GM12872 (cell line): ENCODE data around the gene RTP1.

Experiments
- TF ChIP-seq, protein P1 (sequence below): IDR thresholded peaks from 3 replicates; pipeline ENCODE4 v1.5.1; 2011; ENCODE audit warnings: low read depth, mild to moderate bottlenecking, low read length, moderate library complexity; ENCODE audit not compliant: insufficient read depth

RTP1 gene, protein sequence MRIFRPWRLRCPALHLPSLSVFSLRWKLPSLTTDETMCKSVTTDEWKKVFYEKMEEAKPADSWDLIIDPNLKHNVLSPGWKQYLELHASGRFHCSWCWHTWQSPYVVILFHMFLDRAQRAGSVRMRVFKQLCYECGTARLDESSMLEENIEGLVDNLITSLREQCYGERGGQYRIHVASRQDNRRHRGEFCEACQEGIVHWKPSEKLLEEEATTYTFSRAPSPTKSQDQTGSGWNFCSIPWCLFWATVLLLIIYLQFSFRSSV

DNA sequence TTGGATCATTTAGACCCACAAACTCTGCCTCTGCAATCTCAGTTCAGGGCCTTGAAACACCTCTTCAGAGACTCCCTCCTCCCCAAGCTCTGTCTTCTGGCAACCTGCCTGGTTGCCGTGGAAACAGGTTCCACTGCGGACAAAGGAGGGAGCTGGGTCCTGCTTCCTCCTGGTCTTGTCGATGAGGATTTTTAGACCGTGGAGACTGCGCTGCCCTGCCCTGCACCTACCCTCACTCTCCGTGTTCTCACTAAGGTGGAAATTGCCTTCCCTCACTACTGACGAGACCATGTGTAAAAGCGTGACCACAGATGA lies at the start of gene RTP1:
Gene RTP1 (plus strand): TSS at position 152 of the 315 bp plus-strand sequence. CDS start 30 bp downstream, at position 182.
- TF ChIP-seq, protein P1, sequence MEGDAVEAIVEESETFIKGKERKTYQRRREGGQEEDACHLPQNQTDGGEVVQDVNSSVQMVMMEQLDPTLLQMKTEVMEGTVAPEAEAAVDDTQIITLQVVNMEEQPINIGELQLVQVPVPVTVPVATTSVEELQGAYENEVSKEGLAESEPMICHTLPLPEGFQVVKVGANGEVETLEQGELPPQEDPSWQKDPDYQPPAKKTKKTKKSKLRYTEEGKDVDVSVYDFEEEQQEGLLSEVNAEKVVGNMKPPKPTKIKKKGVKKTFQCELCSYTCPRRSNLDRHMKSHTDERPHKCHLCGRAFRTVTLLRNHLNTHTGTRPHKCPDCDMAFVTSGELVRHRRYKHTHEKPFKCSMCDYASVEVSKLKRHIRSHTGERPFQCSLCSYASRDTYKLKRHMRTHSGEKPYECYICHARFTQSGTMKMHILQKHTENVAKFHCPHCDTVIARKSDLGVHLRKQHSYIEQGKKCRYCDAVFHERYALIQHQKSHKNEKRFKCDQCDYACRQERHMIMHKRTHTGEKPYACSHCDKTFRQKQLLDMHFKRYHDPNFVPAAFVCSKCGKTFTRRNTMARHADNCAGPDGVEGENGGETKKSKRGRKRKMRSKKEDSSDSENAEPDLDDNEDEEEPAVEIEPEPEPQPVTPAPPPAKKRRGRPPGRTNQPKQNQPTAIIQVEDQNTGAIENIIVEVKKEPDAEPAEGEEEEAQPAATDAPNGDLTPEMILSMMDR, result no peak

DNA sequence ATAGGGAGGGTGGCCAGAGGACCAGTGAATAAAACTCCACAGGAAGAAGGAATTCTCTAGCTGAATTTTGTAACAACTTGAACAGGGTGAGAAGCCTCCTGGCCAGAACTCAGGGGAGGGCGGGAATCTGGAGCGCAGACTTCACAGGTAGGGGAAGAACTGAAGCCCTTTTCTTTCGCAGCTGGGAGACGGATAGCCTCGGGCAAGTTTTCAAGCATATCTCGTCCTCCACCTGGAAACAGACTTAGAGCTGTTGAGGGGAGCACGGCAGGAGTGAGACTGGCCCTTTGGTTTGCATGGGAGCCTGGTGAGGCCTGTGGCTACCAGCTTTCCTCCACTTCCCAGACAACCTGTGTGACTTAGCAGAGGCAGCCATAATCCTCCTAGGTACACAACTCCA lies 47.1 kb upstream of the RTP1 start:
- TF ChIP-seq, protein P1, result no peak

DNA sequence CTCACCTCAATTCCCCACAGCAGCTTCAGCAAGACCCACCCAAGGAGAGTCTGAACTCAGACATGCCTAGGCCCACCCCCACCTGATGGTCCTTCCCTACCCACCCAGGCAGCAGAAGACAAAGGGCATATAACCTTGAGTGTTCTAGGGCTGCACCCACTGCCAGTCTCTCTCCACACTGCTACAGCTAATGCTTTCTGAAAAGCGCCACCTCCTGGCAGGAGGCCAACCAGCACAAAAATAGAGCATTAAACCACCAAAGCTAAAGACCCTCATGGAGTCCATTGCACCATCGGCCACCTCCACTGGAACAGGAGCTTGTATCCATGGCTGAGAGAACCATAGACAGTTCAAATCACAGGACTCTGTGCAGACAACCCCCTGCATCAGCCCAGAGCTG lies 46.7 kb upstream of the RTP1 start:
- TF ChIP-seq, protein P1, result peak; percentile 69

DNA sequence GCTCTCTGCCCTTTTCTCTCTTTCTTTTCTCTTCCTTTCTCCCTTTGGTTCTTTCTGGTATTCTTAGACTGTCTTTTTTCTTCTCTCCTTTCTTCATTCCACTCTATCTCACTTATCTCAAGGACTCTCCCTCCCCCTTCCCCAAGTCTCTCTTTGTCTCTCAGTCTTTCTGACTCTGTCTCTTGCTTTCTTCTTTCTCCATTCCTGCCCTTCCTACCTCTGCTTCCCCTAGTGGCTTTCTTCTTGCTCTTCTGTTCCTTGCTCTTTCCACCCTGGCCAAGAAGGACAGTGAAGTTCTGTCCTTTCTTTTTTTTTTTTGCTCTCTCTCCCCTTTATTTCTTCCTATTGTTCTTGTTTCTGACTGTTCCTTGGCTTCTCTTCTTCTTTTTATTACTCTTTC lies 35.7 kb upstream of the RTP1 start:
- TF ChIP-seq, protein P1, result no peak

DNA sequence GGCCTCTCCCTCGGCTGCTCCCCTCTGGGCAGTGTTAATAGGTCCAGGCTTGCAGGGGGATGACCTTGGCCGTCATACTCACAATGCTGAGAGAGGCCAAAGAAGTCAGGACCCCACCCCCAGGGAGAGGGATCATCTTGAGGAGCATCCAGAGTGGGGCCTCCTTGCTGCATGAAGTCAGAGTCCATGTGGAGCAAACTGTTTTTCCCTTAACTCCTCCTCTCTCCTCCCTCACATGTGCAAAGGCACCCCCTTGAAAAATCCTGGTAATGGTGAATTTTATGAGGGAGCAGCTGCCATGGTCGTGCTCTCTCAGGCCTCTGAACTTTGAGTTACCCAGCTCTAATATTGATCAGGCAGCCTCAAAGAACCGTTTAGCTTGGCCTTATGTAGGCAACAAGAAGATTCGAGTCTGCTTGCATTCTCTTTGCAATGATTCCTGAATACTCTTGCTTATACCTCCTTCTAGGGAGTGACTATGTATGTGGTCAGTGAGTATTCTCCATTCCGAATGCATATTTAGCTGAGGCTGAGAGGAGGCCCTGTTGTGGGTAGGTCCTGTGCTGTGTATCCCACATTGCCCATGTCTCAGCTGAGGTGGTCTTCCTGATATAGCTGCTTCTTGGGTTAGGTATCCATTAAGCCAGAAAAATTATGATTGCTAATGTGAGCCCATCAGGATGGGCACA lies 34.9 kb upstream of the RTP1 start:
- TF ChIP-seq, protein P1, result no peak

DNA sequence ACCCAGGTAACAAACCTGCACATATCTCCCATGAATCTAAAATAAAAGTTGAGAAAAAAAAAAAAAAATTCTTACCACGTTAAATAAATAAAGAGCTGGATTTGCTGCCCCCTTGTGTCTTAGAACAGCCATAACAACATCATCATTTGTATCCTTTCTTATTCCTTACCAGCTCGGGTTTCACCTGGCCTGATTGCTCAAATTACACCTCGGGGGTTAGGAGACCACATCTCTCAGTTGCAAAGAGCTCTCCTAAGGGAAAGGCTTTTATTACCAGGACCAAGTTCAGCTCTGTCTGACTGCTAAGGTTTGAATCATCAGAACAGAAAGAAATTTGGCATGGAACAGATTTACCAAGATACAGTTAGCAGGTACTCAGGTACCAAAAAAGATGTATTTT lies 32.1 kb upstream of the RTP1 start:
- TF ChIP-seq, protein P1, result peak; percentile 61

DNA sequence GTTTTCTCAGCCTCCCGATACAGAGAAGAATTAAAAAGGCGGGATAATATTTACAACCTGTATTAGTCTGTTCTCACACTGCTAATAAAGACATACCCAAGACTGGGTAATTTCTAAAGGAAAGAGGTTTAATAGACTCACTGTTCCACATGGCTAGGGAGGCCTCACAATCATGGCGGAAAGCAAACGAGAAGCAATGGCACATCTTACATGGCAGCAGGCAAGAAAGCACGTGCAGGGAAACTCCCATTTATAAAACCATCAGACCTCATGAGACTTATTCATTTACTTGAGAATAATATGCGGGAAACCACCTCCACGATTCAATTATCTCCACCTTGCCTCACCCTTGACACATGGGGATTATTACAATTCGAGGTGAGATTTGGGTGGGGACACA lies 30.5 kb upstream of the RTP1 start:
- TF ChIP-seq, protein P1, result no peak
